SK-N-MC (cell line): Measurements from ENCODE around the gene UST.

ENCODE experiments used
- EZH2 ChIP-seq: fragments of 200-600 bp; sonication (generic); IDR thresholded peaks from one replicate; pipeline ENCODE4 v1.6.1; 2017; ENCODE audit warnings: antibody characterized with exemption
- FOXP2 ChIP-seq: optimal IDR thresholded peaks from 2 replicates; pipeline ENCODE3; 2011; ENCODE audit warnings: mild to moderate bottlenecking, moderate library complexity; ENCODE audit not compliant: insufficient read depth; ENCODE audit errors: extremely low read length, control extremely low read depth
- POLR2AphosphoS5 ChIP-seq: IDR thresholded peaks from 2 replicates; pipeline ENCODE4 v1.6.1; 2012; ENCODE audit warnings: mild to moderate bottlenecking, low read depth, low read length, borderline replicate concordance

DNA sequence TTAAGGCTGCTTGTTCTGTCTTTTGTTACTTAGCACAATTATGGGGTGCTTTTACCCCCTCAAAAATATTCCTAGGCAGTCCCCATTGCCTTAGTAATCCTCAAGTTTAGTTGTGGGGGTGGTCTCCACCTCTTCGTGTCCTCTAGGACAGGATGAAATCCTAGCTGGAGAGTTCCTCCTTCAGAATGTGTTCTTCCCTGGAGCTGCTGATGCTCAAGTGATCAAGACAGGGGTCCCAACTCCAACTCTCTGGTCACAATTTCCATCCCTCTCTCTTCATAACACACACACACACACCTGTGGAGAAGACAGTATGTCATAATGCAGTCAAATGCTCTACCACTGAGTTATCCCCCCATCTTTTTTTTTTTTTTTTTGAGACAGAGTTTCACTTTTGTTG is 280.7 kb downstream of the UST start:
- no peak for TF ChIP-seq POLR2AphosphoS5
- TF ChIP-seq EZH2, result no peak
- TF ChIP-seq FOXP2, result no peak
